Measurements from ENCODE around the gene ARHGEF1.
A peak's percentile ranks its signal among the peaks of the same experiment; 100 is the strongest.

ARHGEF1 gene

GRCh38 chr19:41876847-41877832, 5.8 kb upstream of the ARHGEF1 start, which contains the start of gene CD79A:
TSS of gene CD79A (plus strand) at chr19:41877279. CDS start at chr19:41877305, 26 bp downstream.
- Histone ChIP-seq H3K4me2 (ENCODE audit: low read length) (peak within 1 kb of the TSS; percentile 90), H3K36me3 (ENCODE audit: insufficient read depth, low read length) (peaks cover 40% of the 10 kb centered on the region), H3K27ac (ENCODE audit: low read depth, low read length, poor library complexity, severe bottlenecking) (peak within 1 kb of the TSS; percentile 100), H3K27me3 (ENCODE audit: insufficient read depth, low read length) (no peaks in the 10 kb centered on the region), H3K9me3 (ENCODE audit: low read length) (no peaks in the 10 kb centered on the region), H3K4me3 (ENCODE audit: low read depth, low read length, poor library complexity, severe bottlenecking) (peak within 1 kb of the TSS; percentile 85), H4K20me1 (ENCODE audit: insufficient read depth, low read length) (no peaks in the 10 kb centered on the region), H2AFZ (ENCODE audit: low read length) (no peak within 1 kb of the TSS), H3K4me1 (ENCODE audit: insufficient read depth, low read length, severe bottlenecking) (peaks cover 77% of the 10 kb centered on the region), H3F3A (ENCODE audit: insufficient read depth, low read length) (peaks cover 17% of the 10 kb centered on the region), H3K9ac (ENCODE audit: low read length) (peak within 1 kb of the TSS; percentile 98), H3K9me2 (ENCODE audit: low read depth, low read length) (no peaks in the 10 kb centered on the region), H3K79me2 (ENCODE audit: insufficient read depth, low read length) (peaks cover 11% of the 10 kb centered on the region)
- TF ChIP-seq CTCF (IDR thresholded peaks at IDR 0.05; ENCODE audit: low read length) (no peak), EZH2 (IDR thresholded peaks at IDR 0.05; ENCODE audit: borderline replicate concordance, low read length) (no peak)

GRCh38 chr19:41877916-41878905, 4.8 kb upstream of the ARHGEF1 start:
- no peaks in the 10 kb centered on the region for H3K9me3 ChIP-seq (ENCODE audit: low read length)
- H3K27ac ChIP-seq (ENCODE audit: low read depth, low read length, poor library complexity, severe bottlenecking): peak overlapping the region; percentile 100
- peaks cover 11% of the 10 kb centered on the region for H3K79me2 ChIP-seq (ENCODE audit: insufficient read depth, low read length)
- H2AFZ ChIP-seq (ENCODE audit: low read length): no peak overlapping the region
- H3K36me3 ChIP-seq (ENCODE audit: insufficient read depth, low read length): peaks cover 36% of the 10 kb centered on the region
- no peaks in the 10 kb centered on the region for H3K9me2 ChIP-seq (ENCODE audit: low read depth, low read length)
- H3K4me2 ChIP-seq (ENCODE audit: low read length): peak overlapping the region; percentile 90
- TF ChIP-seq CTCF (IDR thresholded peaks at IDR 0.05; ENCODE audit: low read length) (peak; percentile 28; the same call in 1 of the 2 replicates), EZH2 (IDR thresholded peaks at IDR 0.05; ENCODE audit: borderline replicate concordance, low read length) (no peak)
- peak overlapping the region; percentile 98 for H3K9ac ChIP-seq (ENCODE audit: low read length)
- no peaks in the 10 kb centered on the region for H4K20me1 ChIP-seq (ENCODE audit: insufficient read depth, low read length)
- H3K27me3 ChIP-seq (ENCODE audit: insufficient read depth, low read length): no peaks in the 10 kb centered on the region
- peaks cover 82% of the 10 kb centered on the region for H3K4me1 ChIP-seq (ENCODE audit: insufficient read depth, low read length, severe bottlenecking)
- peaks cover 17% of the 10 kb centered on the region for H3F3A ChIP-seq (ENCODE audit: insufficient read depth, low read length)
- peak overlapping the region; percentile 85 for H3K4me3 ChIP-seq (ENCODE audit: low read depth, low read length, poor library complexity, severe bottlenecking)

- Histone ChIP-seq H3K27me3 (ENCODE audit: insufficient read depth, low read length) (no peaks in the 10 kb centered on the region), H3K4me2 (ENCODE audit: low read length) (peak overlapping the region; percentile 90), H3K27ac (ENCODE audit: low read depth, low read length, poor library complexity, severe bottlenecking) (peak overlapping the region; percentile 100), H4K20me1 (ENCODE audit: insufficient read depth, low read length) (no peaks in the 10 kb centered on the region), H3K9me2 (ENCODE audit: low read depth, low read length) (no peaks in the 10 kb centered on the region), H3K4me1 (ENCODE audit: insufficient read depth, low read length, severe bottlenecking) (peaks cover 79% of the 10 kb centered on the region), H2AFZ (ENCODE audit: low read length) (no peak overlapping the region), H3F3A (ENCODE audit: insufficient read depth, low read length) (peaks cover 17% of the 10 kb centered on the region), H3K9me3 (ENCODE audit: low read length) (no peaks in the 10 kb centered on the region), H3K9ac (ENCODE audit: low read length) (peak overlapping the region; percentile 98), H3K36me3 (ENCODE audit: insufficient read depth, low read length) (peaks cover 36% of the 10 kb centered on the region), H3K4me3 (ENCODE audit: low read depth, low read length, poor library complexity, severe bottlenecking) (peak overlapping the region; percentile 85), H3K79me2 (ENCODE audit: insufficient read depth, low read length) (peaks cover 11% of the 10 kb centered on the region)
- TF ChIP-seq CTCF (IDR thresholded peaks at IDR 0.05; ENCODE audit: low read length): no peak
- TF ChIP-seq EZH2 (IDR thresholded peaks at IDR 0.05; ENCODE audit: borderline replicate concordance, low read length): no peak
Observed at GRCh38 chr19:41879080-41879479, 3.9 kb upstream of the ARHGEF1 start.
